Trophoblast cell (in vitro differentiated cells and primary cell): ENCODE measurements around the gene VCP.
A peak's percentile ranks its signal among the peaks of the same experiment; 100 is the strongest.

ENCODE experiments used
- DNase-seq, 2 donors: peaks; one replicate each; pipeline ENCODE4 v3.0.0-alpha.2; 2016
- H2AFZ ChIP-seq: 2 replicates; pipeline ENCODE4 v1.6.1; 2013; ENCODE audit warnings: low read length, moderate library complexity, mild to moderate bottlenecking; ENCODE audit not compliant: insufficient read depth, poor library complexity
- H2AK5ac ChIP-seq: 2 replicates; pipeline ENCODE4 v1.6.1; 2013; ENCODE audit warnings: mild to moderate bottlenecking, low read length
- H2BK120ac ChIP-seq: 2 replicates; pipeline ENCODE4 v1.6.1; 2013; ENCODE audit warnings: low read length, mild to moderate bottlenecking, moderate library complexity; ENCODE audit not compliant: insufficient read depth, poor library complexity
- H2BK12ac ChIP-seq: 2 replicates; pipeline ENCODE4 v1.6.1; 2013; ENCODE audit warnings: mild to moderate bottlenecking, low read length, moderate library complexity
- H2BK5ac ChIP-seq: 2 replicates; pipeline ENCODE4 v1.6.1; 2013; ENCODE audit warnings: low read length, low read depth, moderate library complexity, mild to moderate bottlenecking; ENCODE audit not compliant: poor library complexity
- H3K14ac ChIP-seq: 2 replicates; pipeline ENCODE4 v1.6.1; 2013; ENCODE audit warnings: mild to moderate bottlenecking, low read length
- H3K18ac ChIP-seq: 2 replicates; pipeline ENCODE4 v1.6.1; 2013; ENCODE audit warnings: mild to moderate bottlenecking, low read length
- H3K23ac ChIP-seq: 2 replicates; pipeline ENCODE4 v1.6.1; 2013; ENCODE audit warnings: low read length
- H3K27ac ChIP-seq: 2 replicates; pipeline ENCODE4 v1.5.1; 2013; ENCODE audit warnings: low read depth, mild to moderate bottlenecking, inconsistent platforms, low read length, moderate library complexity
- H3K27me3 ChIP-seq: 2 replicates; pipeline ENCODE4 v1.6.1; 2013; ENCODE audit warnings: inconsistent platforms, mild to moderate bottlenecking, low read length, moderate library complexity; ENCODE audit not compliant: insufficient read depth
- H3K36me3 ChIP-seq, 2 experiments: 1 replicate in 1 of 2; 2 replicates in 1 of 2; pipeline ENCODE4 v1.6.1; 2013; ENCODE audit warnings: low read length in 2 of 2, mild to moderate bottlenecking in 2 of 2, moderate library complexity in 1 of 2; ENCODE audit not compliant: insufficient read depth in 2 of 2, control insufficient read depth in 1 of 2
- H3K4ac ChIP-seq: 2 replicates; pipeline ENCODE4 v1.6.1; 2013; ENCODE audit warnings: low read depth, mild to moderate bottlenecking, low read length, moderate library complexity
- H3K4me1 ChIP-seq, 2 experiments: 1 replicate in 1 of 2; 2 replicates in 1 of 2; pipeline ENCODE4 v1.6.1; 2013; ENCODE audit warnings: low read length in 2 of 2, mild to moderate bottlenecking in 2 of 2, moderate library complexity in 1 of 2; ENCODE audit not compliant: insufficient read depth in 2 of 2, control insufficient read depth in 1 of 2
- H3K4me2 ChIP-seq: 2 replicates; pipeline ENCODE4 v1.6.1; 2013; ENCODE audit warnings: inconsistent platforms, mild to moderate bottlenecking, low read length, moderate library complexity
- H3K4me3 ChIP-seq: 2 replicates; pipeline ENCODE4 v1.5.1; 2013; ENCODE audit warnings: mild to moderate bottlenecking, low read depth, low read length, inconsistent platforms
- H3K79me1 ChIP-seq: one replicate; pipeline ENCODE4 v1.6.1; 2013; ENCODE audit warnings: low read length
- H3K79me2 ChIP-seq: 2 replicates; pipeline ENCODE4 v1.6.1; 2013; ENCODE audit warnings: low read length, mild to moderate bottlenecking; ENCODE audit not compliant: control insufficient read depth, insufficient read depth, poor library complexity
- H3K9ac ChIP-seq: 2 replicates; pipeline ENCODE4 v1.6.1; 2013; ENCODE audit warnings: mild to moderate bottlenecking, low read length
- H3K9me3 ChIP-seq: 2 replicates; pipeline ENCODE4 v1.6.1; 2013; ENCODE audit warnings: low read depth, mild to moderate bottlenecking, control low read depth, inconsistent platforms, low read length; ENCODE audit not compliant: insufficient read depth
- H4K12ac ChIP-seq: 2 replicates; pipeline ENCODE4 v1.6.1; 2013; ENCODE audit warnings: low read depth, mild to moderate bottlenecking, low read length, moderate library complexity
- H4K8ac ChIP-seq: 2 replicates; pipeline ENCODE4 v1.6.1; 2013; ENCODE audit warnings: low read depth, mild to moderate bottlenecking, low read length, moderate library complexity
- H4K91ac ChIP-seq: one replicate; pipeline ENCODE4 v1.6.1; 2013; ENCODE audit warnings: low read depth, mild to moderate bottlenecking, low read length, moderate library complexity
- WGBS: extraction: QIAGEN DNeasy Blood & Tissue Kit; methylation state at CpG from one replicate; pipeline ENCODE4 v1.1.7; 2013; ENCODE audit warnings: missing lambda C conversion rate; ENCODE audit not compliant: insufficient read length, insufficient coverage; ENCODE audit errors: extremely low coverage; 5-methylcytosine and 5-hydroxymethylcytosine counted together

VCP gene

DNA sequence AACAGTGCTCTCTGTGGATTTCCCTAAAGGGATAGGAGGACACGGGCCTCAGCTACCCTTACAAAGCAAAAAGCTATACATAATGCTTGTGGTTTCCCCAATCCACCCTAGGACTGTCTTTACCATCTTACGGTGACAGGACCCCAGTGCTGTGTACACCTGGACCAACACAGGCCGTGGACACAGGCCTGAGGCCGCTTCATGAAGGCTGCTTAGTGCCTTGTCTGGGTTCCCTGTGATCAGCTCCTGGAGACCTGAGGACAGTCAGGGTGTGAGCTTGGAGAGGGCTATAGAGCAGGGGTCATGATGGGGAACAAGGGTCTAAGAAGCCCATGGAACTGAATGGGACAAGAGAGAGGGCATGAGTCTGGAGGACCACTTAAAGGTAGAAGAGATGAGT lies 4.4 kb upstream of the VCP start:
- H3K18ac ChIP-seq = no peak overlapping the region
- no peak overlapping the region for H3K14ac ChIP-seq
- no peak overlapping the region for H2BK12ac ChIP-seq
- H2BK120ac ChIP-seq = no peak overlapping the region
- H2AFZ ChIP-seq = no peak overlapping the region
- H4K8ac ChIP-seq = no peak overlapping the region
- H3K79me2 ChIP-seq = peaks cover 16% of the 10 kb centered on the region
- no peaks in the 10 kb centered on the region for H3K9me3 ChIP-seq
- H3K4me2 ChIP-seq = no peak overlapping the region
- peaks cover 30 to 40% of the 10 kb centered on the region in 2 experiments for H3K36me3 ChIP-seq
- no peak for DNase-seq
- no peak overlapping the region for H2BK5ac ChIP-seq
- H2AK5ac ChIP-seq = no peak overlapping the region
- no peak overlapping the region for H3K27ac ChIP-seq
- no peak overlapping the region for H3K4ac ChIP-seq
- peaks cover 13 to 15% of the 10 kb centered on the region in 2 experiments for H3K4me1 ChIP-seq
- WGBS = no CpG with 5 or more reads among the region's 4 CpGs
- no peaks in the 10 kb centered on the region for H3K27me3 ChIP-seq
- H3K4me3 ChIP-seq = no peak overlapping the region
- H3K79me1 ChIP-seq = peaks cover 17% of the 10 kb centered on the region
- H4K91ac ChIP-seq = no peak overlapping the region
- H3K9ac ChIP-seq = peak overlapping the region; percentile 9
- H3K23ac ChIP-seq = no peak overlapping the region
- no peak overlapping the region for H4K12ac ChIP-seq

DNA sequence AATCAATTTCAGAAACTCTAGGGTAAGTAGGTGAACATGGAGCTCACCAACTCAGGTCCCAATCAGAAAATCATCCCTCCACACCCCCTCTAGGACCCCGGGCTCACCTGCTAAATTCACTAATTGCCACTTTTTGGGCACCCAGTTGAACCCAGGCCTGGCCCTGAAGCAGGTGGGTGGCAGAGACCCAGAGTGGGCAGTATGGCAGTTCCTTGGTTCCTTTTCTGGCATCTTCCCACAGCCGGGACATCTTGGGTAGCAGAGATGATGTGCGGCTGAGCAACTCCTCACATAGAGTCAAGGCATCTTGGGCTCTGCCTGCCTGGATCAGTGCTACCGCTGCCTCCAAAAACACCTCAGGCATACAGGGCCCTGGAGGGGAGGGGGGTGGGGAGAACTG lies 2.9 kb upstream of the VCP start:
- Histone ChIP-seq H3K36me3 (peaks cover 30 to 40% of the 10 kb centered on the region in 2 experiments), H3K79me2 (peaks cover 27% of the 10 kb centered on the region), H4K91ac (no peak overlapping the region), H3K27ac (no peak overlapping the region), H3K9ac (no peak overlapping the region), H4K12ac (no peak overlapping the region), H2BK120ac (no peak overlapping the region), H3K4ac (no peak overlapping the region), H3K79me1 (peaks cover 21% of the 10 kb centered on the region), H3K4me1 (peaks cover 18 to 19% of the 10 kb centered on the region in 2 experiments), H2AFZ (no peak overlapping the region), H2BK12ac (no peak overlapping the region), H3K18ac (no peak overlapping the region), H3K27me3 (no peaks in the 10 kb centered on the region), H4K8ac (no peak overlapping the region), H3K4me2 (no peak overlapping the region), H2AK5ac (no peak overlapping the region), H3K14ac (no peak overlapping the region), H3K23ac (no peak overlapping the region), H3K4me3 (peak overlapping the region; percentile 12), H2BK5ac (no peak overlapping the region), H3K9me3 (no peaks in the 10 kb centered on the region)
- no peak for DNase-seq
- WGBS = no CpG with 5 or more reads among the region's 4 CpGs

- H4K12ac ChIP-seq = no peak overlapping the region
- H3K27me3 ChIP-seq = no peaks in the 10 kb centered on the region
- H3K27ac ChIP-seq = no peak overlapping the region
- peaks cover 30 to 44% of the 10 kb centered on the region in 2 experiments for H3K36me3 ChIP-seq
- peaks cover 33% of the 10 kb centered on the region for H3K79me2 ChIP-seq
- no peak overlapping the region for H3K9ac ChIP-seq
- H2BK120ac ChIP-seq = no peak overlapping the region
- no peak overlapping the region for H3K4me2 ChIP-seq
- H3K14ac ChIP-seq = no peak overlapping the region
- H3K4me1 ChIP-seq = peaks cover 21 to 25% of the 10 kb centered on the region in 2 experiments
- H3K79me1 ChIP-seq = peaks cover 19% of the 10 kb centered on the region
- H3K18ac ChIP-seq = no peak overlapping the region
- WGBS = no CpG with 5 or more reads among the region's 8 CpGs
- H4K91ac ChIP-seq = no peak overlapping the region
- DNase-seq = no peak
- H2AFZ ChIP-seq = no peak overlapping the region
- H3K23ac ChIP-seq = no peak overlapping the region
- H2BK12ac ChIP-seq = no peak overlapping the region
- H4K8ac ChIP-seq = no peak overlapping the region
- H2BK5ac ChIP-seq = no peak overlapping the region
- no peak overlapping the region for H3K4me3 ChIP-seq
- H3K4ac ChIP-seq = no peak overlapping the region
- no peaks in the 10 kb centered on the region for H3K9me3 ChIP-seq
- no peak overlapping the region for H2AK5ac ChIP-seq
These were observed 2.4 kb upstream of the VCP start for GRCh38 chr9:35074791-35075190.

- Histone ChIP-seq H3K14ac (no peak overlapping the region), H3K4me2 (no peak overlapping the region), H3K18ac (no peak overlapping the region), H2AFZ (no peak overlapping the region), H2AK5ac (no peak overlapping the region), H3K27me3 (no peaks in the 10 kb centered on the region), H4K12ac (no peak overlapping the region), H3K4ac (no peak overlapping the region), H3K4me1 (peaks cover 20 to 24% of the 10 kb centered on the region in 2 experiments), H3K79me1 (peaks cover 12% of the 10 kb centered on the region), H2BK5ac (no peak overlapping the region), H3K79me2 (peaks cover 32% of the 10 kb centered on the region), H2BK12ac (no peak overlapping the region), H3K9ac (no peak overlapping the region), H3K23ac (no peak overlapping the region), H2BK120ac (no peak overlapping the region), H3K27ac (no peak overlapping the region), H3K36me3 (peaks cover 30 to 44% of the 10 kb centered on the region in 2 experiments), H4K8ac (no peak overlapping the region), H3K4me3 (no peak overlapping the region), H4K91ac (no peak overlapping the region), H3K9me3 (no peaks in the 10 kb centered on the region)
- no peak for DNase-seq
- no CpG with 5 or more reads among the region's 6 CpGs for WGBS
These were observed 1.7 kb upstream of the VCP start for GRCh38 chr9:35074141-35074540.
